ENCODE results near the gene CD4.

CD4 gene

GRCh38 chr12:6795088-6795487, 5.8 kb downstream of the CD4 start:
- FAIRE-seq (no peak), DNase-seq (ENCODE audit: insufficient read length) (no peak)
- TF ChIP-seq POLR2A (IDR thresholded peaks at IDR 0.05; ENCODE audit: low read depth, low read length) (no peak), POLR2AphosphoS5 (IDR thresholded peaks at IDR 0.05; ENCODE audit: low read depth, low read length) (no peak), TAF1 (IDR thresholded peaks at IDR 0.05; ENCODE audit: borderline replicate concordance, low read depth, low read length) (no peak)

GRCh38 chr12:6796576-6796975, 7.2 kb downstream of the CD4 start:
- FAIRE-seq (no peak), DNase-seq (ENCODE audit: insufficient read length) (no peak)
- TF ChIP-seq POLR2AphosphoS5 (IDR thresholded peaks at IDR 0.05; ENCODE audit: low read depth, low read length) (no peak), POLR2A (IDR thresholded peaks at IDR 0.05; ENCODE audit: low read depth, low read length) (no peak)

GRCh38 chr12:6799147-6799546, 9.8 kb downstream of the CD4 start:
- TF ChIP-seq TAF1 (IDR thresholded peaks at IDR 0.05; ENCODE audit: borderline replicate concordance, low read depth, low read length) (no peak), POLR2A (IDR thresholded peaks at IDR 0.05; ENCODE audit: low read depth, low read length) (no peak), POLR2AphosphoS5 (IDR thresholded peaks at IDR 0.05; ENCODE audit: low read depth, low read length) (no peak)
- FAIRE-seq = no peak
- no peak for DNase-seq (ENCODE audit: insufficient read length)

GRCh38 chr12:6807170-6807569, 17.8 kb downstream of the CD4 start:
- TF ChIP-seq POLR2A (IDR thresholded peaks at IDR 0.05; ENCODE audit: low read depth, low read length) (no peak), POLR2AphosphoS5 (IDR thresholded peaks at IDR 0.05; ENCODE audit: low read depth, low read length) (no peak), TAF1 (IDR thresholded peaks at IDR 0.05; ENCODE audit: borderline replicate concordance, low read depth, low read length) (no peak)
- no peak for DNase-seq (ENCODE audit: insufficient read length)
- FAIRE-seq = no peak

GRCh38 chr12:6809056-6809455, 19.7 kb downstream of the CD4 start:
- DNase-seq (ENCODE audit: insufficient read length) (no peak), FAIRE-seq (no peak)
- no peak for TF ChIP-seq TAF1 (IDR thresholded peaks at IDR 0.05; ENCODE audit: borderline replicate concordance, low read depth, low read length)

- TF ChIP-seq POLR2AphosphoS5 (IDR thresholded peaks at IDR 0.05; ENCODE audit: low read depth, low read length) = no peak
- TF ChIP-seq POLR2A (IDR thresholded peaks at IDR 0.05; ENCODE audit: low read depth, low read length) = no peak
- no peak for TF ChIP-seq TAF1 (IDR thresholded peaks at IDR 0.05; ENCODE audit: borderline replicate concordance, low read depth, low read length)
- FAIRE-seq (no peak), DNase-seq (ENCODE audit: insufficient read length) (no peak)
These were observed 21.4 kb downstream of the CD4 start for GRCh38 chr12:6810758-6811157.

- no peak for FAIRE-seq
- TF ChIP-seq POLR2A (IDR thresholded peaks at IDR 0.05; ENCODE audit: low read depth, low read length) (no peak), POLR2AphosphoS5 (IDR thresholded peaks at IDR 0.05; ENCODE audit: low read depth, low read length) (no peak), TAF1 (IDR thresholded peaks at IDR 0.05; ENCODE audit: borderline replicate concordance, low read depth, low read length) (no peak)
- DNase-seq (ENCODE audit: insufficient read length) = no peak
These were observed 24.0 kb downstream of the CD4 start for GRCh38 chr12:6813363-6813762.

GRCh38 chr12:6816598-6816997, 27.3 kb downstream of the CD4 start:
- DNase-seq (ENCODE audit: insufficient read length) = no peak
- no peak for FAIRE-seq
- TF ChIP-seq POLR2A (IDR thresholded peaks at IDR 0.05; ENCODE audit: low read depth, low read length) (no peak), POLR2AphosphoS5 (IDR thresholded peaks at IDR 0.05; ENCODE audit: low read depth, low read length) (no peak), TAF1 (IDR thresholded peaks at IDR 0.05; ENCODE audit: borderline replicate concordance, low read depth, low read length) (no peak)

- DNase-seq (ENCODE audit: insufficient read length) = no peak
- FAIRE-seq = no peak
- TF ChIP-seq POLR2AphosphoS5 (IDR thresholded peaks at IDR 0.05; ENCODE audit: low read depth, low read length) (no peak), POLR2A (IDR thresholded peaks at IDR 0.05; ENCODE audit: low read depth, low read length) (no peak), TAF1 (IDR thresholded peaks at IDR 0.05; ENCODE audit: borderline replicate concordance, low read depth, low read length) (no peak)
These were observed 27.8 kb downstream of the CD4 start for GRCh38 chr12:6817098-6817497.

- DNase-seq (ENCODE audit: insufficient read length) (no peak), FAIRE-seq (no peak)
- TF ChIP-seq POLR2A (IDR thresholded peaks at IDR 0.05; ENCODE audit: low read depth, low read length) (no peak), POLR2AphosphoS5 (IDR thresholded peaks at IDR 0.05; ENCODE audit: low read depth, low read length) (no peak), TAF1 (IDR thresholded peaks at IDR 0.05; ENCODE audit: borderline replicate concordance, low read depth, low read length) (no peak)
These were observed 28.4 kb downstream of the CD4 start for GRCh38 chr12:6817662-6818157.

- TF ChIP-seq TAF1 (IDR thresholded peaks at IDR 0.05; ENCODE audit: borderline replicate concordance, low read depth, low read length) (no peak), POLR2A (IDR thresholded peaks at IDR 0.05; ENCODE audit: low read depth, low read length) (no peak), POLR2AphosphoS5 (IDR thresholded peaks at IDR 0.05; ENCODE audit: low read depth, low read length) (no peak)
- DNase-seq (ENCODE audit: insufficient read length) (no peak), FAIRE-seq (no peak)
These were observed 28.9 kb downstream of the CD4 start for GRCh38 chr12:6818222-6818621.

GRCh38 chr12:6818645-6819044, 29.3 kb downstream of the CD4 start:
- TF ChIP-seq TAF1 (IDR thresholded peaks at IDR 0.05; ENCODE audit: borderline replicate concordance, low read depth, low read length) (no peak), POLR2A (IDR thresholded peaks at IDR 0.05; ENCODE audit: low read depth, low read length) (no peak), POLR2AphosphoS5 (IDR thresholded peaks at IDR 0.05; ENCODE audit: low read depth, low read length) (no peak)
- DNase-seq (ENCODE audit: insufficient read length) (no peak), FAIRE-seq (no peak)
